ENCODE measurements around the gene CMSS1.

DNA sequence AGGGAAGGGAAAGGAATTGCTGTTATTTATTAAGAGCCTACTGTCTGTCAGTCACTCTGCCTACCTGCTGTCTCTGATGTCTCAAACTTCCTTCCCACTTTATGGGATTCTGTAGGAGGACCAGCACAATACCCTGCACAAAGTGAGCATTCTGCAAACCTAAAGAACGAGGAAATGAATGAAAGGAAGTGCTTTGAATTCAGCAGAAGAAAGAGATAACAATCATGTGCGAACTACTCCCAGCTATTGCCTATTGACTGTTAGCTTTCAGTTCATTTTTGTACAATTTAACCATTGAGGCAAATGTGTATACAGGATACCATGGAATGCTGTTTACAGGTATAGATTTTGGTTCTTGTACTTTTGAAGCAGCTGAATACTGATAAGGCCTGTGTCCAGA, 66.8 kb downstream of the CMSS1 start:
- no peak for TF ChIP-seq NR2C2 (CRISPR knock-in tag; IDR thresholded peaks at IDR 0.05)
- TF ChIP-seq, protein P1, sequence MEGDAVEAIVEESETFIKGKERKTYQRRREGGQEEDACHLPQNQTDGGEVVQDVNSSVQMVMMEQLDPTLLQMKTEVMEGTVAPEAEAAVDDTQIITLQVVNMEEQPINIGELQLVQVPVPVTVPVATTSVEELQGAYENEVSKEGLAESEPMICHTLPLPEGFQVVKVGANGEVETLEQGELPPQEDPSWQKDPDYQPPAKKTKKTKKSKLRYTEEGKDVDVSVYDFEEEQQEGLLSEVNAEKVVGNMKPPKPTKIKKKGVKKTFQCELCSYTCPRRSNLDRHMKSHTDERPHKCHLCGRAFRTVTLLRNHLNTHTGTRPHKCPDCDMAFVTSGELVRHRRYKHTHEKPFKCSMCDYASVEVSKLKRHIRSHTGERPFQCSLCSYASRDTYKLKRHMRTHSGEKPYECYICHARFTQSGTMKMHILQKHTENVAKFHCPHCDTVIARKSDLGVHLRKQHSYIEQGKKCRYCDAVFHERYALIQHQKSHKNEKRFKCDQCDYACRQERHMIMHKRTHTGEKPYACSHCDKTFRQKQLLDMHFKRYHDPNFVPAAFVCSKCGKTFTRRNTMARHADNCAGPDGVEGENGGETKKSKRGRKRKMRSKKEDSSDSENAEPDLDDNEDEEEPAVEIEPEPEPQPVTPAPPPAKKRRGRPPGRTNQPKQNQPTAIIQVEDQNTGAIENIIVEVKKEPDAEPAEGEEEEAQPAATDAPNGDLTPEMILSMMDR (IDR thresholded peaks at IDR 0.05) = no peak
- TF ChIP-seq, protein P2, sequence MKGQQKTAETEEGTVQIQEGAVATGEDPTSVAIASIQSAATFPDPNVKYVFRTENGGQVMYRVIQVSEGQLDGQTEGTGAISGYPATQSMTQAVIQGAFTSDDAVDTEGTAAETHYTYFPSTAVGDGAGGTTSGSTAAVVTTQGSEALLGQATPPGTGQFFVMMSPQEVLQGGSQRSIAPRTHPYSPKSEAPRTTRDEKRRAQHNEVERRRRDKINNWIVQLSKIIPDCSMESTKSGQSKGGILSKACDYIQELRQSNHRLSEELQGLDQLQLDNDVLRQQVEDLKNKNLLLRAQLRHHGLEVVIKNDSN (CRISPR knock-in tag; IDR thresholded peaks at IDR 0.05) = no peak
- no peak for TF ChIP-seq SMAD3 (CRISPR knock-in tag; IDR thresholded peaks at IDR 0.05; ENCODE audit: borderline replicate concordance)
- TF ChIP-seq ZNF121 (CRISPR knock-in tag; IDR thresholded peaks at IDR 0.05) = no peak
- TF ChIP-seq, protein P3, sequence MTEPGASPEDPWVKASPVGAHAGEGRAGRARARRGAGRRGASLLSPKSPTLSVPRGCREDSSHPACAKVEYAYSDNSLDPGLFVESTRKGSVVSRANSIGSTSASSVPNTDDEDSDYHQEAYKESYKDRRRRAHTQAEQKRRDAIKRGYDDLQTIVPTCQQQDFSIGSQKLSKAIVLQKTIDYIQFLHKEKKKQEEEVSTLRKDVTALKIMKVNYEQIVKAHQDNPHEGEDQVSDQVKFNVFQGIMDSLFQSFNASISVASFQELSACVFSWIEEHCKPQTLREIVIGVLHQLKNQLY (CRISPR knock-in tag; IDR thresholded peaks at IDR 0.05) = no peak
- TF ChIP-seq, protein P4, sequence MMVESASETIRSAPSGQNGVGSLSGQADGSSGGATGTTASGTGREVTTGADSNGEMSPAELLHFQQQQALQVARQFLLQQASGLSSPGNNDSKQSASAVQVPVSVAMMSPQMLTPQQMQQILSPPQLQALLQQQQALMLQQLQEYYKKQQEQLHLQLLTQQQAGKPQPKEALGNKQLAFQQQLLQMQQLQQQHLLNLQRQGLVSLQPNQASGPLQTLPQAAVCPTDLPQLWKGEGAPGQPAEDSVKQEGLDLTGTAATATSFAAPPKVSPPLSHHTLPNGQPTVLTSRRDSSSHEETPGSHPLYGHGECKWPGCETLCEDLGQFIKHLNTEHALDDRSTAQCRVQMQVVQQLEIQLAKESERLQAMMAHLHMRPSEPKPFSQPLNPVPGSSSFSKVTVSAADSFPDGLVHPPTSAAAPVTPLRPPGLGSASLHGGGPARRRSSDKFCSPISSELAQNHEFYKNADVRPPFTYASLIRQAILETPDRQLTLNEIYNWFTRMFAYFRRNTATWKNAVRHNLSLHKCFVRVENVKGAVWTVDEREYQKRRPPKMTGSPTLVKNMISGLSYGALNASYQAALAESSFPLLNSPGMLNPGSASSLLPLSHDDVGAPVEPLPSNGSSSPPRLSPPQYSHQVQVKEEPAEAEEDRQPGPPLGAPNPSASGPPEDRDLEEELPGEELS (CRISPR knock-in tag; IDR thresholded peaks at IDR 0.05) = no peak
- no peak for TF ChIP-seq IRF2 (CRISPR knock-in tag; IDR thresholded peaks at IDR 0.05; ENCODE audit: borderline replicate concordance, low read depth)
- TF ChIP-seq, protein P5, sequence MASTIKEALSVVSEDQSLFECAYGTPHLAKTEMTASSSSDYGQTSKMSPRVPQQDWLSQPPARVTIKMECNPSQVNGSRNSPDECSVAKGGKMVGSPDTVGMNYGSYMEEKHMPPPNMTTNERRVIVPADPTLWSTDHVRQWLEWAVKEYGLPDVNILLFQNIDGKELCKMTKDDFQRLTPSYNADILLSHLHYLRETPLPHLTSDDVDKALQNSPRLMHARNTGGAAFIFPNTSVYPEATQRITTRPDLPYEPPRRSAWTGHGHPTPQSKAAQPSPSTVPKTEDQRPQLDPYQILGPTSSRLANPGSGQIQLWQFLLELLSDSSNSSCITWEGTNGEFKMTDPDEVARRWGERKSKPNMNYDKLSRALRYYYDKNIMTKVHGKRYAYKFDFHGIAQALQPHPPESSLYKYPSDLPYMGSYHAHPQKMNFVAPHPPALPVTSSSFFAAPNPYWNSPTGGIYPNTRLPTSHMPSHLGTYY (CRISPR knock-in tag; IDR thresholded peaks at IDR 0.05) = no peak
- no peak for TF ChIP-seq ESRRA (CRISPR knock-in tag; IDR thresholded peaks at IDR 0.05; ENCODE audit: borderline replicate concordance)
- TF ChIP-seq, protein P6, sequence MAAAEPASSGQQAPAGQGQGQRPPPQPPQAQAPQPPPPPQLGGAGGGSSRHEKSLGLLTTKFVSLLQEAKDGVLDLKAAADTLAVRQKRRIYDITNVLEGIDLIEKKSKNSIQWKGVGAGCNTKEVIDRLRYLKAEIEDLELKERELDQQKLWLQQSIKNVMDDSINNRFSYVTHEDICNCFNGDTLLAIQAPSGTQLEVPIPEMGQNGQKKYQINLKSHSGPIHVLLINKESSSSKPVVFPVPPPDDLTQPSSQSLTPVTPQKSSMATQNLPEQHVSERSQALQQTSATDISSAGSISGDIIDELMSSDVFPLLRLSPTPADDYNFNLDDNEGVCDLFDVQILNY (CRISPR knock-in tag; IDR thresholded peaks at IDR 0.05) = no peak
- TF ChIP-seq, protein P7, sequence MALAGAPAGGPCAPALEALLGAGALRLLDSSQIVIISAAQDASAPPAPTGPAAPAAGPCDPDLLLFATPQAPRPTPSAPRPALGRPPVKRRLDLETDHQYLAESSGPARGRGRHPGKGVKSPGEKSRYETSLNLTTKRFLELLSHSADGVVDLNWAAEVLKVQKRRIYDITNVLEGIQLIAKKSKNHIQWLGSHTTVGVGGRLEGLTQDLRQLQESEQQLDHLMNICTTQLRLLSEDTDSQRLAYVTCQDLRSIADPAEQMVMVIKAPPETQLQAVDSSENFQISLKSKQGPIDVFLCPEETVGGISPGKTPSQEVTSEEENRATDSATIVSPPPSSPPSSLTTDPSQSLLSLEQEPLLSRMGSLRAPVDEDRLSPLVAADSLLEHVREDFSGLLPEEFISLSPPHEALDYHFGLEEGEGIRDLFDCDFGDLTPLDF (CRISPR knock-in tag; IDR thresholded peaks at IDR 0.05) = no peak
